Measurements from ENCODE around the gene GJD3.

- TF ChIP-seq SNAI2 (CRISPR knock-in tag; IDR thresholded peaks at IDR 0.05), result no peak
- TF ChIP-seq ZFP30 (CRISPR knock-in tag; IDR thresholded peaks at IDR 0.05), result no peak
- TF ChIP-seq PATZ1 (CRISPR knock-in tag; IDR thresholded peaks at IDR 0.05; ENCODE audit: borderline replicate concordance), result no peak
- no peak for TF ChIP-seq ARNTL (CRISPR knock-in tag; IDR thresholded peaks at IDR 0.05; ENCODE audit: borderline replicate concordance, low read depth)
- no peak for TF ChIP-seq OSR1 (CRISPR knock-in tag; IDR thresholded peaks at IDR 0.05)
- TF ChIP-seq CREB5 (CRISPR knock-in tag; IDR thresholded peaks at IDR 0.05; ENCODE audit: low read depth), result no peak
- no peak for TF ChIP-seq ISL1 (CRISPR knock-in tag; IDR thresholded peaks at IDR 0.05)
- no peak for TF ChIP-seq ZNF565 (CRISPR knock-in tag; conservative IDR thresholded peaks at IDR 0.05; ENCODE audit: low read depth)
Observed at GRCh38 chr17:40402668-40403067, 38.1 kb upstream of the GJD3 start.
